Measurements from ENCODE around the gene DIP2A.

- TF ChIP-seq POLR2AphosphoS5 (IDR thresholded peaks at IDR 0.05; ENCODE audit: low read depth, low read length) (no peak), POLR2A (IDR thresholded peaks at IDR 0.05; ENCODE audit: low read depth, low read length) (no peak), TAF1 (IDR thresholded peaks at IDR 0.05; ENCODE audit: borderline replicate concordance, low read depth, low read length) (no peak)
Measured at GRCh38 chr21:46465651-46466050, 7.0 kb downstream of the DIP2A start.

Data from GM12892 (cell line).